Suprapubic skin (tissue), 3 donors: ENCODE data around the gene METTL4.

Experiments used
- EP300 ChIP-seq: sonication (generic); formaldehyde crosslinking; IDR thresholded peaks from one replicate; pipeline ENCODE4 v1.6.1; 2017; ENCODE audit warnings: antibody characterized with exemption
- POLR2A ChIP-seq, 2 donors: fragments of 450-650 bp; IDR thresholded peaks; one replicate each; pipeline ENCODE4 v1.6.1; 2017; ENCODE audit warnings: antibody characterized with exemption in 2 of 2, mild to moderate bottlenecking in 2 of 2, moderate library complexity in 2 of 2
- TF ChIP-seq, protein P1 (sequence below), 2 donors: fragments of 200-600 bp in 1 of 2; fragments of 450-650 bp in 1 of 2; sonication (generic) in 1 of 2; IDR thresholded peaks; one replicate each; pipeline ENCODE4 v1.5.1; 2016 to 2019; ENCODE audit warnings: antibody characterized with exemption in 2 of 2, mild to moderate bottlenecking in 1 of 2, moderate library complexity in 1 of 2

DNA sequence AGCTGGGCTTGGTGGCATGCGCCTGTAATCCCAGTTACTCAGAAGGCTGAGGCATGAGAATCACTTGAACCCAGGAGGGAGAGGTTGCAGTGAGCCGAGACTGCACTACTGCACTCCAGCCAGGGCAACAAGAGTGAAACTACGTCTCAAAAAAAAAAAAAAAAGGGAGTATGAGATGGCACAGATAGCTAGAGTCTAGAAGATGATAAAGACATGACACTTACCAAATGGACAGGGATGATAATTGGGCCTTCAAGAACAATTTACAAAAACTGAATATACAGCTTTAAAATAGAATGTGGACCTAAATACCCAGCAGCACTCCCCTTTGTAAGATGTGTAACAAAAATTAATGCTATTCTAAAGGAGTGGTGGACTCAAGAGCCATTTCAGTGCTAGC lies 2.7 kb downstream of the METTL4 start:
- TF ChIP-seq POLR2A (IDR thresholded peaks at IDR 0.05) (no peak), EP300 (no peak)
- TF ChIP-seq, protein P1, sequence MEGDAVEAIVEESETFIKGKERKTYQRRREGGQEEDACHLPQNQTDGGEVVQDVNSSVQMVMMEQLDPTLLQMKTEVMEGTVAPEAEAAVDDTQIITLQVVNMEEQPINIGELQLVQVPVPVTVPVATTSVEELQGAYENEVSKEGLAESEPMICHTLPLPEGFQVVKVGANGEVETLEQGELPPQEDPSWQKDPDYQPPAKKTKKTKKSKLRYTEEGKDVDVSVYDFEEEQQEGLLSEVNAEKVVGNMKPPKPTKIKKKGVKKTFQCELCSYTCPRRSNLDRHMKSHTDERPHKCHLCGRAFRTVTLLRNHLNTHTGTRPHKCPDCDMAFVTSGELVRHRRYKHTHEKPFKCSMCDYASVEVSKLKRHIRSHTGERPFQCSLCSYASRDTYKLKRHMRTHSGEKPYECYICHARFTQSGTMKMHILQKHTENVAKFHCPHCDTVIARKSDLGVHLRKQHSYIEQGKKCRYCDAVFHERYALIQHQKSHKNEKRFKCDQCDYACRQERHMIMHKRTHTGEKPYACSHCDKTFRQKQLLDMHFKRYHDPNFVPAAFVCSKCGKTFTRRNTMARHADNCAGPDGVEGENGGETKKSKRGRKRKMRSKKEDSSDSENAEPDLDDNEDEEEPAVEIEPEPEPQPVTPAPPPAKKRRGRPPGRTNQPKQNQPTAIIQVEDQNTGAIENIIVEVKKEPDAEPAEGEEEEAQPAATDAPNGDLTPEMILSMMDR (IDR thresholded peaks at IDR 0.05): no peak
